GM12892 (cell line): ENCODE measurements around the gene C9orf57. TPM values are rescaled to one million over a fixed set of nuclear protein-coding genes. Genes with fewer than 3 reads are reported as not detected.
"Not testable (repeated sequence)": the region's sequence is repeated elsewhere in the genome, so short reads cannot be mapped to it uniquely, and the experiment has no call there.

ENCODE experiments used
- DNase-seq: peaks from one replicate; pipeline ENCODE4 v3.0.0; 2011; ENCODE audit not compliant: insufficient read length
- FAIRE-seq: peaks from 2 replicates; lab custom pipeline; 2011; peaks lifted over from hg19 to GRCh38; lab: Jason Lieb, UNC
- POLR2A ChIP-seq: IDR thresholded peaks from 2 replicates; pipeline ENCODE4 v1.6.1; 2011; ENCODE audit warnings: low read depth, low read length, control low read depth
- POLR2AphosphoS5 ChIP-seq: IDR thresholded peaks from 2 replicates; pipeline ENCODE4 v1.6.1; 2011; ENCODE audit warnings: low read depth, low read length, control low read depth
- TAF1 ChIP-seq: IDR thresholded peaks from 2 replicates; pipeline ENCODE4 v1.6.1; 2011; ENCODE audit warnings: low read depth, mild to moderate bottlenecking, control low read depth, low read length, borderline replicate concordance
- polyA plus RNA-seq: library from polyadenylated mRNA; unstranded; fragments of >200 nt; gene quantifications from one replicate; pipeline ENCODE4 v1.2.1, GENCODE V29; 2012; ENCODE audit warnings: missing spikeins, inconsistent platforms; ENCODE audit not compliant: missing spikeins

The C9orf57 gene, protein sequence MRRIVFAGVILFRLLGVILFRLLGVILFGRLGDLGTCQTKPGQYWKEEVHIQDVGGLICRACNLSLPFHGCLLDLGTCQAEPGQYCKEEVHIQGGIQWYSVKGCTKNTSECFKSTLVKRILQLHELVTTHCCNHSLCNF
- polyA plus RNA-seq: not detected

DNA sequence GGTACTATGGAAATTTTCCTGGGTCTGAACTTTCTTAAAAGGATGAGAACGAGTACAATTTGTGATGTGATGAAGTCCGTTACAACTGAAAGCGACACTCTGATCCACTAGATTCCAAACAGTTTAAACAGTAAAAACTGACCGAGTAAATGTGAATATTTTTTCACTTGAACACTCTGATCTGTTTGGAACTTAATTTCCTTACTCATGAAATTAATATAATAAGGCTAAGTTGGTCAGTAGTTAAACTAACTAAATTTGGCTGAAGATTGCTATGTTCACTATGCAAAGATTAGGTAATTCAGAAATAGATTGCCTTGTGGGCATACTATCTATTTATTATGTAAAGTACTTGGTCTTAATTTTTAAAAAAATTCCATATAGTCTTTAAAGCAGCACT, at the start of gene C9orf57:
Gene C9orf57 (minus strand): TSS at position 101 of the 400 bp plus-strand sequence. CDS start 1,282 bp downstream, outside the sequence.
- TF ChIP-seq POLR2A: no peak
- no peak for TF ChIP-seq POLR2AphosphoS5
- TF ChIP-seq TAF1: no peak
- FAIRE-seq: no peak
- no peak for DNase-seq

DNA sequence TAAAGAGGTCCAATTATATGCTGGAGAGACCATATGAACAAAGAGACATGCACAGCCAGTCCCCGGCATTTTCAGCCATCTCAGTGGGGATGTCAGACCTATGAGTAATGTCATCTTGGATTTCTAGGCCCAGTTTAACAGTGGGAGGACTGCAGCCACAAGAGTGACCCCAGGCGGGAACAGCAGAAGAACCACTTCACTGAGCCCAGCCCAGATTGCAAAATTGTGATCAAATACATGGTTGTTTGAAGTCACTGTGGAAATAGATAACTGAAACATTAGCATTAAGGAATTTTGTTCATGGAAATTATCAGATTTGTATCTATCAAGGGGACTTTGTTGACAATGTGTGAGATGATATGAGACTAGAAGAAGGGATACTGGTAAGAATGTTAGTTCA, 42.1 kb upstream of the C9orf57 start:
- FAIRE-seq (no peak), DNase-seq (no peak)
- TF ChIP-seq POLR2AphosphoS5 (no peak), POLR2A (no peak), TAF1 (no peak)

DNA sequence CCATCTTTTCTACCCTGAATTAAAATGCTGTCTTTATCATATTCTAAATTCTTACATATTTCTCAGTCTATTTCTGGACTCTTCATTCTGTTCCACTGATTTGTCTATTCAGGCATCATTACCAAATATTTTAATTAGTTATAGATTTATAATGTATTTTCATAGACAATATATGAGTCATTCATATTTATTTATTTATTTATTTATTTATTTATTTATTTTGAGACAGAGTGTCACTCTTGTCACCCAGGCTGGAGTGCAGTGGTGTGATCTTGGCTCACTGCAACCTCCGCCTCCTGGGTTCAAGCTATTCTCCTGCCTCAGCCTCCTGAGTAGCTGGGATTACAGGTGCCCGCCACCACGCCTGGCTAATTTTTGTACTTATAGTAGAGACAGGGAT, 35.1 kb upstream of the C9orf57 start:
- not testable (repeated sequence) for DNase-seq, FAIRE-seq

GRCh38 chr9:72092820-72093219, 32.4 kb upstream of the C9orf57 start:
- no peak for TF ChIP-seq POLR2AphosphoS5
- no peak for TF ChIP-seq POLR2A
- TF ChIP-seq TAF1: no peak
- FAIRE-seq: no peak
- DNase-seq: no peak

- no peak for DNase-seq
- FAIRE-seq: no peak
- TF ChIP-seq POLR2AphosphoS5: no peak
- TF ChIP-seq TAF1: no peak
- no peak for TF ChIP-seq POLR2A
These were observed 29.2 kb upstream of the C9orf57 start for GRCh38 chr9:72089451-72090130.

- FAIRE-seq (no peak), DNase-seq (no peak)
- TF ChIP-seq TAF1 (no peak), POLR2AphosphoS5 (no peak), POLR2A (no peak)
These were observed 22.1 kb upstream of the C9orf57 start for GRCh38 chr9:72082536-72082935.

- not testable (repeated sequence) for DNase-seq, FAIRE-seq
These were observed 14.3 kb upstream of the C9orf57 start for GRCh38 chr9:72074666-72075065.

GRCh38 chr9:72065076-72065475, 4.7 kb upstream of the C9orf57 start:
- FAIRE-seq: no peak
- no peak for TF ChIP-seq TAF1
- TF ChIP-seq POLR2A: no peak
- no peak for TF ChIP-seq POLR2AphosphoS5
- DNase-seq: no peak

GRCh38 chr9:72052122-72052521, 8.3 kb downstream of the C9orf57 start:
- FAIRE-seq (no peak), DNase-seq (no peak)
- TF ChIP-seq POLR2AphosphoS5 (no peak), TAF1 (no peak), POLR2A (no peak)

- no peak for FAIRE-seq
- no peak for DNase-seq
- TF ChIP-seq TAF1 (no peak), POLR2AphosphoS5 (no peak), POLR2A (no peak)
These were observed 11.6 kb downstream of the C9orf57 start for GRCh38 chr9:72048850-72049249.

GRCh38 chr9:72046630-72047456, 13.6 kb downstream of the C9orf57 start:
- TF ChIP-seq POLR2AphosphoS5: no peak
- TF ChIP-seq TAF1: no peak
- no peak for TF ChIP-seq POLR2A
- DNase-seq (no peak), FAIRE-seq (no peak)

DNA sequence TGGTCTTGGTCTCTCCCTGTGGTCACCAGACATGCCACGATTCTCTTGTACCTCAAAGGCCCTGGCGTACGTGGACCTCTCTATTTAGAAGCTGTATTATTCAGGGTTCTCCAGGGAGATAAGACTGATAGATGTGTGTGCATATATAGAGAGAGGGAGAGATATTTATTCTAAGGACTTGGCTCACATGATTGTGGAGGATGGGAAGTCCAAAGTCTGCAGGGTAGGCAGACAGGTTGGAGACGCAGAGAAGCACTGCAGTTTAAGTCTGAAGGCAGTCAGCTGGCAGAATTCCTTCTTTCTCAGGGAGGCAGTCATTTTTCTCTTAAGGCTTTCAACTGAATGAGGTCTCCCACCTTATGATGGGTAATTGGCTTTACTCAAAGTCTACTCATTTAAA, 16.3 kb downstream of the C9orf57 start:
- no peak for DNase-seq
- TF ChIP-seq POLR2A (no peak), TAF1 (no peak), POLR2AphosphoS5 (no peak)
- no peak for FAIRE-seq
